ENCODE data around the gene CLDN34.

Gene CLDN34

GRCh38 chrX:9980927-9981326, 13.8 kb downstream of the CLDN34 start:
- no peak for DNase-seq (ENCODE audit: low spot score)

GRCh38 chrX:9983441-9983840, 16.3 kb downstream of the CLDN34 start:
- DNase-seq (ENCODE audit: low spot score) = no peak

DNA sequence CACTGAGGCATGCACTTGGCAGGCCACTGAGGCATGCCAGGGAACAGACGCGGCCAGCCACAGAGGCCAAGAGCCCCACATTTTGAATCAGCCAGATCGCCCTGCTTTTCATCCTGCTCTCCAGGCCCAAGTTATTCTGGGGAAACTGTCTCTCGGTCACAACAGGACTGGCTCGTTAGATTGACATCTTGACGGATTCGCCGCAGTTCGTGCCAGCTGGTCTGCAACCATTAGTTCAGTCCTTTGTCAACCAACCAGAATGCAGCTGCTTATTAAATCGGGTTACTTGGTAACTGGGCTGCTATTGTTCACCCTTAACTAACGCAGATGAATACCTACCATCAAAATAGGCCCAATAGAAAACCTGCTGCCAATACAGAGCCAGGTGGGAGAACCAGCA, 16.7 kb downstream of the CLDN34 start:
- no peak for DNase-seq (ENCODE audit: low spot score)

DNA sequence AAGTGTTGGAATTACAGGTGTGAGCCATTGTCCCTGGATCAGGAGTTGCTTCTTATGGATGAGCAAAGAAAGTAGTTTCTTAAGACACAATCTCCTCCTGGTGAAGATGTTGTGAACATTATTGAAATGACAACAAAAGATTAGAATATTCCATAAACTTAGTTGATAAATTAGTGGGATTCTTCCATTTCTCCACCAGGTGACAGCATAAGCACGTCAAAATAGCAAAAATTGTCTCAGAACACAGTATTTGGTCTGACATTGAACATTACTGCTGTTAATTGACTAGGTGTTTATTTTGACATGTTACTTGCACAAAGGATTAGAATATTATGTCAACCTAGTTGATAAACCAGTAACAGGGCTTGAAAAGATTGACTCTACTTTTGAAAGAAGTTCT, 21.6 kb downstream of the CLDN34 start:
- peak; percentile 0 for DNase-seq (ENCODE audit: low spot score)

GRCh38 chrX:9992061-9992460, 24.9 kb downstream of the CLDN34 start:
- DNase-seq (ENCODE audit: low spot score) = no peak

- no peak for DNase-seq (ENCODE audit: low spot score)
Observed at GRCh38 chrX:9992724-9993123, 25.6 kb downstream of the CLDN34 start.

GRCh38 chrX:9995855-9996339, 28.7 kb downstream of the CLDN34 start:
- peak; percentile 54 for DNase-seq (ENCODE audit: low spot score)

GRCh38 chrX:9997041-9997440, 29.9 kb downstream of the CLDN34 start:
- no peak for DNase-seq (ENCODE audit: low spot score)

- DNase-seq (ENCODE audit: low spot score) = no peak
Observed at GRCh38 chrX:9997524-9997923, 30.4 kb downstream of the CLDN34 start.

- no peak for DNase-seq (ENCODE audit: low spot score)
Observed at GRCh38 chrX:10001496-10001895, 34.3 kb downstream of the CLDN34 start.

DNA sequence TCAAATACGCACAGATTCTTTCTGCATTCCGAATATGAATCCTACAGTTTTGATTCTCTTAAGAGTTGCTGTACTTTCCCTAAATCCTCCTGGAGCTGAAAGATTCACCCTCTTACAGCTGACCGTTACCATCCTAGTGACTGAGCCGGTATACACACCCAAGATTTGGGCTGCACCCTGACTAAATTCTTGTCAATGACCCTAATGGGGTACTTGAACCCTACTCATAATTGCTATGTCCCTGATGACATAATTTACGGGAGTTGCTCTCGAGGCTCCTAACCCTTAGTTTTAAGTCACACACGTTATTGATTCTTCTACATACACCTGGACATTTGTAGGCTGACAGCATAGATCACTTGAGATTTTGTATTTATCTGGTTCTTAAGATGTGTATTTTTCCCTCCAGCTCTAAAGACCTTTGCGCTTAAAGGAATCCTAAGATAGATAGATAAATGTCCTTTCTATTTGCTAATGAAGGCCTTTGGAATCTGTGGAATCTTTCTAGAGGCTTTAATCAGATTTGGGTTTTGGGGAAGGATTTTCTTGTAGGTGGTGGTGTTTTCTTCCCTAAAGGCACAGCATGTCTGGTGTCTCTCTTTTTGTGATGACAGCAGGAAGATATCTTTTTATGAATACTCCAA, 37.8 kb downstream of the CLDN34 start:
- DNase-seq (ENCODE audit: low spot score) = no peak

GRCh38 chrX:10006086-10006485, 38.9 kb downstream of the CLDN34 start:
- no peak for DNase-seq (ENCODE audit: low spot score)

GRCh38 chrX:10006770-10007169, 39.6 kb downstream of the CLDN34 start:
- DNase-seq (ENCODE audit: low spot score) = no peak

GRCh38 chrX:10007621-10008020, 40.5 kb downstream of the CLDN34 start:
- no peak for DNase-seq (ENCODE audit: low spot score)

GRCh38 chrX:10008483-10009056, 41.4 kb downstream of the CLDN34 start:
- DNase-seq (ENCODE audit: low spot score) = no peak

GRCh38 chrX:10009741-10010140, 42.6 kb downstream of the CLDN34 start:
- DNase-seq (ENCODE audit: low spot score) = no peak

GRCh38 chrX:10010686-10011085, 43.5 kb downstream of the CLDN34 start:
- DNase-seq (ENCODE audit: low spot score) = no peak

GRCh38 chrX:10011261-10011931, 44.2 kb downstream of the CLDN34 start:
- DNase-seq (ENCODE audit: low spot score) = no peak

DNA sequence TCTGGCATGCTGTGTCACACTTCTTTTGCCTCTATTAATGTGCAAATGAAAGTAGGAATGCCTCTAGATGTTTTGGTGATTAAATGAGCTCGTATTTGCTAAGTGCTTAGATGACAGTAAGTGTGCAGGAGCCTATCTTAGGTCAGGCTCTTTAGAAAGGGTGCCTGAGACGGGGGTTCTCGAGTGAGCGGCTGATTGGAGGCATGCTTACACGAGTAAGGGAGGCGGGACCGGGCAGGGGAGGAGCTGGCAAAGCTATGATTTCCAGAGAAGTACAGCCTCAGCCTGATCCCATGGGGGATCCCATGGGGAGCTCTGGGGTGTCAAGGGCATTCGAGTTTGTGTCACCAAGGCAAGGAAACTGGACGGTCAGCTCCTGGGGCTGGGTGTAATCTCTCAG, 44.8 kb downstream of the CLDN34 start:
- no peak for DNase-seq (ENCODE audit: low spot score)

GRCh38 chrX:10014462-10015354, 47.5 kb downstream of the CLDN34 start:
- DNase-seq (ENCODE audit: low spot score) = peak; percentile 80

DNA sequence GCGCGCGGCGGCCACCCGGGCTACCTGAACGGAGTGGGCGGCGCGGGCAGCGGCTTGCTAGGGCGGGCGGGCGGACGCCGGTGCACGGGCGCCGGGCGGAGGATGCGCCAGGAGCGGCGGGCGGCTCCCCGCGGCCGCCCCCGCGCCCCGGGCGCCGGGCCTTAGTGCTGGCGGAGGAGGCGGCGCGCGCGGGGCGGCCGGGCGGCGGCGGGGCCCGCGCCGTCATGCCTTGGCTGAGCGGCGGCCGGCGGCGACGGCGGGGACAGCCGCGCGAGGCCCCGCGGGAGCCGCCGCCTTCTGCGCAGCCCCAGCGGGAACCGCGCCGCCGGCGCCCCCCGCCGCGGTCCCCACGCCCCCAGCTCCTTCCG, 48.2 kb downstream of the CLDN34 start:
- no peak for DNase-seq (ENCODE audit: low spot score)

DNA sequence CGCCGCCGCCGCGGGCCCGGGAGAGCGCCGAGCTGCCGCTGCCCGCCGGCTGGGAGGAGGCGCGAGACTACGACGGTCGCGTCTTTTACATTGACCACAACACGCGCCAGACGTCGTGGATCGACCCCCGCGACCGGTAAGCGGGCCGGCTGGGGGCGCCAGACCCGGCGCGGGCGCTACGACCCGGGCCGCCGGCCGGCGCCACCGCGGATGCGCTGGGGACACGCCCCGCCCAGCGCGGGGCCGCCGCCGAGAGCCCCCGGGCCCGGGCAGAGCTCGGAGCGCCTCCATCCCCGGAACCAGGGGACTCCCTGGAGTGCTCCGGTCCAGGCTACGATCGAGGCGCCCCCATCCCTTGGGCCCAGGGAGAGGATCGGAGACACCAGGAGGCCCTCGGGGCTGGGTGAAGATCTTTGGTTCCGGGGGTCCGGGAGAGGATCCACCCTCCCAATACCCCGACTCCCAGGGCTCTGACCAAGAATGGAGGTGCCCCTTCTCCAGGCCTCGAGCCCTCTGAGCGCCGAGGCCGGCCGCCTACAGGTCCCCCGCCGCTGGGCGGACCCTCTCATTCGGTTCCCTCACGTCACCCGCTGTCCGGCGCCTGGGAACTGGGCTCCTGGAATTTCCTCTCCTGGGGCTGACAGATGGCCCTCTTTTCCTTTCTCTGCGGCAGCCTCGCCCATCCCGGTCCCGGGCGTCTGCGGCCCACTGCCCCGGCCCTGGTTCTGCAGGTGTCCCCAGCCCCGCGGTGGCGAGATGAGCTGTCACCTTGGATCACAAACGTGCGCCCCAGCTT, 48.8 kb downstream of the CLDN34 start:
- no peak for DNase-seq (ENCODE audit: low spot score)
